GM12891 (cell line): ENCODE measurements around the gene GPC5.
"Not testable (repeated sequence)": the region's sequence is repeated elsewhere in the genome, so short reads cannot be mapped to it uniquely, and the experiment has no call there.

ENCODE experiments used
- DNase-seq: peaks from one replicate; pipeline ENCODE4 v3.0.0; 2011; ENCODE audit warnings: low spot score; ENCODE audit not compliant: insufficient read length
- FAIRE-seq: peaks from 2 replicates; lab custom pipeline; 2011; peaks lifted over from hg19 to GRCh38; lab: Jason Lieb, UNC
- PAX5 ChIP-seq: IDR thresholded peaks from 2 replicates; pipeline ENCODE4 v1.6.1; 2011; ENCODE audit warnings: low read length, moderate library complexity, mild to moderate bottlenecking; ENCODE audit not compliant: insufficient read depth, severe bottlenecking
- POLR2A ChIP-seq: IDR thresholded peaks from 2 replicates; pipeline ENCODE4 v1.6.1; 2011; ENCODE audit warnings: low read depth, low read length, control low read depth
- POLR2AphosphoS5 ChIP-seq: IDR thresholded peaks from 2 replicates; pipeline ENCODE4 v1.6.1; 2011; ENCODE audit warnings: low read depth, low read length, control low read depth
- POU2F2 ChIP-seq: IDR thresholded peaks from 2 replicates; pipeline ENCODE4 v1.6.1; 2011; ENCODE audit warnings: low read depth, mild to moderate bottlenecking, control low read depth, low read length, moderate library complexity
- SPI1 ChIP-seq: IDR thresholded peaks from 2 replicates; pipeline ENCODE4 v1.6.1; 2011; ENCODE audit warnings: low read depth, low read length, control low read depth
- TAF1 ChIP-seq: IDR thresholded peaks from 2 replicates; pipeline ENCODE4 v1.6.1; 2011; ENCODE audit warnings: low read depth, low read length, control low read depth

Gene GPC5

DNA sequence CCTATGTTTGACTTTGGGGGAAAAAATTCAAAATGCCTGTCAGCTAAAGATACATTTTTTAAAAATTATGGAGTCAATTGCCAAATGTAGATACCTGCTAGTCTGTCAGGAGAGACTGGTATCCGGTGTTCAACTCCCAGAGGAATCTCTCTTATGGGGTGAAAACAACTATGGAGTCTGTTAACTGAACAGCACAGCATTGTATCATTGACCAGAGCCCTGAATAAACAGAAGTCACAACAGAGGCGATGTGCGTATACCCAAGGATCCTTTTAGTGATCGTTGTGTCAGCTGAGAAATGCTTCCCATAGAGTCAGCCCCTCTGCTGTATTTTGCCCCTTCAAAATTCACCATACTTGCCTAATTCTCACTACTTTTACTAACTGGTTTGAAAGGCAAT lies 257.3 kb downstream of the GPC5 start:
- DNase-seq: no peak

DNA sequence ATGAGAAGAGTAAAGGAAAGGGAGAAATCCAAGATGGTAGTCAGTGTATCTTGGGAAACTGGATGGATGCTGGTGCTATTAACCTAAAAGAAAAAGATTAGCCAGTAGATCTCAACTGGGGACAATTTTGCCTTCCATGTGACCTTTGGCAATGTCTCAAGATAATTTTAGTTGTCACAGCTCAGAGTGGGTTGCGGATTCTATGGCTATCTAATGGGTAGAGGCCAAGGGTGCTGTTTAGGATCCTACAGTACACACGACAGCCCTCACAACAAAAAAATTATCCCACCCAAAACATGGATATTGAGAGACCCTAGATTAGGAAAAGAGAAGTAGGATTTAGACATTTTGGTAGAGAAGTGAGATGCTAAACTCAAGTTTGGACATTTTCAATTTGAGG lies 258.9 kb downstream of the GPC5 start:
- DNase-seq (no peak), FAIRE-seq (no peak)
- TF ChIP-seq TAF1 (no peak), POLR2AphosphoS5 (no peak), POU2F2 (no peak), SPI1 (no peak), PAX5 (no peak), POLR2A (no peak)

More for the DNA sequence above, 257.3 kb downstream of the GPC5 start:
- no peak for FAIRE-seq
- TF ChIP-seq TAF1: no peak
- TF ChIP-seq POLR2A: no peak
- no peak for TF ChIP-seq POU2F2

DNA sequence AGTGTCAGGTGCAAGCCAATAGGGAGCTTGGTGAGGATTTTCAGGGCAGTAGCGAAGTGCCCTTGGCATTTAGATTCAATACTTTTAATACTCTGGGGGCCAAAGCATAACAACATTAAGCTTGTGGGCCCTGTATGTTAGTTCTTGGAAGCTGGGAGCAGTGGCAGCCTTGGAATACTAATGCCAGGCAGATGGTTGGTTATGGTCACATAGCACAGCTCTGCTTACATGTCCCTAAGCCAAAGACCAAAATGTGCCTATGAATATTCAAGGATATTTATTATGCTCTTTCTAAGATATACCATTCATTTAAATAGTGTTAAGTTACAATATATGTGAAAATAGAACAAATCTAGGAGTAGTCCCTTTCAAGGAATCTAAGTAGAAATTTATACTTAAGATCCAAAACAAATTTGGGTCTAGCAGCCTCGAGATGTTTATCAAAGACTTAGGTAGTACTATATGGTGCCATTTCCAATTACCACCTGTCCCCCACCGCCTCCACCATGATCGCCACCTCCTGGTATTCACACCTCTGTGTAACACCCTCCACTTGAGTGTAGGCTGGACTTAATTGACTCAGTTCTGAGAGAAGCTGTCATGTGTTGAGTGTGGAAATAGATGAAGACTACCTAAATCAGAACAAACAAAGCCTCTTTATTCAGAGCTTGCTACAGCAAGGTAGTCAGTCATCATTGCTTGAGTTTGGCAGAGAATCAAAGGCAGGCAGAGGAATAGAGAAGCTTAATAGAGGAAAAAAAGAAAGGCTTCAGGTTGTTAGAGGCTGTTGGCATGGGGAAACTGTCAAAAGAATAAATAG lies 261.0 kb downstream of the GPC5 start:
- no peak for FAIRE-seq
- DNase-seq: no peak
- TF ChIP-seq POLR2AphosphoS5 (no peak), TAF1 (no peak), PAX5 (no peak)

DNA sequence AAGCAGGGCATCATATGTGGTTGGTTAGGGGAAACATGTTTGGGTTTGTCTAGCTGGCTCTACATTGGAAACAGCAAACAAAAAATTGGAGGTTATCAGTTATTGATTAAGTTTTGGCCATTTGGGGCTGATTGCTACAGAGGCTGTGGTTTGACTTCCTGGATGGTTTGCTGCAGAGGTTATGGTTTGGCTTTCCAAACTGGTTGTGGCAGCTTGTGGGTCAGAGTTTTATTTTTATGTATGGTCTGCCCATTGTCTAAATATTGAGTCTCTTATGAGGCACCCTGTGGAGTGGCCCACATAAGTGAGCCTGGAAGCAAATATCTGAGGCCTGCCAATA lies 261.6 kb downstream of the GPC5 start:
- DNase-seq: no peak
- TF ChIP-seq SPI1 (no peak), TAF1 (no peak), POLR2AphosphoS5 (no peak), PAX5 (no peak), POU2F2 (no peak), POLR2A (no peak)
- no peak for FAIRE-seq

DNA sequence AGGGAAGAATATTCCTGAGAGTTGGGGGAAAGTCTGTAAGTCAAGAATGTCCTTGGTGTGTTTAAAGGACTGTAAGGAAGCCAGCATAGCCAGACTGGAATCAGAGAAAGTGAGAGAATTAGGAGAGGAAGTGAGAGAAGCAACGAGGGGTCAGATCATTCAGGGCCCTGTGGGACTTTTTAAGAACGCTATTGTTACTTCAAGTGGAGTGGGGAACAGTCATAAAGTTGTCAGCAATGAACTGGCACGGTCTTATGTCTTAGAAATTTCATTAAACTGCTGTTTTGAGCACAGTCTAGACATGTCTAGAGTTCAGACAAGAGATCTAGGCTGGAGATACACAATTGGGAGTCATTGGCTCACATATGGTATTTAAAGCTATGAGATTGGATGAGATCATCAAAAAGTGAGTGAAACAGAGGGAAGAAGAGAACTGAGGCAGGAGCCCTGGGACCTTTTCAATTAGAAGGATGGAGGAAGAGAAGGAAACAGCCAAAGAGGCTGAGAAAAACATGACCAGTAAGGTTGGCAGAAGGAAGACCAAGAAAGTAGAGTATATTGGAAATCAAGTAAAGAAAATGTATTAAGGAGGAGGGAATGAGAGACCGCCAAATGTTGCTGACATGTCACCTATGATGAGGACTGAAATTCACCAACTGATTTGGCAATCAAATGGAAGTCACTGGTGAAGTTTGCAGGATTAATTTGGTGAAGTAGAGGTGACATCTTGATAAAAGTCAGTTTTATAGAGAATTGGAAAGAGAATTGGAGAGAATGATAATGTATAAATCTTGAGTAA lies 263.5 kb downstream of the GPC5 start:
- no peak for DNase-seq
- no peak for FAIRE-seq
- TF ChIP-seq POU2F2: no peak
- peak; percentile 94 for TF ChIP-seq SPI1

DNA sequence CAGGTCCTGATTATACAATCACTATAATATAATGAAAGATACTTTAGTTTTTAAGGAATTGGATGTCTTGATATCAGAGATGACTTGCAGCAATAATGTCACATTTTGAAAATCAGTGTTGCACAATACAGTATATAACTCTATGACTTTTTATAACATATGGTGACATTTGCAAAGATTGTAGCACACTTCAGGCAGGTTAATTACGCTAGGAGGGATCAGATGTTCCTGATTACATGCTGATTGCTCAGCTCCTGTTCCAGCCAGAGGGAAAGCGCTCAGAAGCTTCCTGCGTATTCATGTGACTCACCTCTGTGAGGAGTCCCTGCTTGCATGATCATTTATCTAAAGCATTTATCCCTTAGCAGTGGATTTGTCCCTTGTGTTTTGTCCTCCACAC lies 265.6 kb downstream of the GPC5 start:
- no peak for TF ChIP-seq POLR2AphosphoS5
- TF ChIP-seq SPI1: no peak
- TF ChIP-seq PAX5: no peak
- no peak for TF ChIP-seq POU2F2
- TF ChIP-seq TAF1: no peak
- TF ChIP-seq POLR2A: no peak
- no peak for FAIRE-seq
- DNase-seq: no peak

DNA sequence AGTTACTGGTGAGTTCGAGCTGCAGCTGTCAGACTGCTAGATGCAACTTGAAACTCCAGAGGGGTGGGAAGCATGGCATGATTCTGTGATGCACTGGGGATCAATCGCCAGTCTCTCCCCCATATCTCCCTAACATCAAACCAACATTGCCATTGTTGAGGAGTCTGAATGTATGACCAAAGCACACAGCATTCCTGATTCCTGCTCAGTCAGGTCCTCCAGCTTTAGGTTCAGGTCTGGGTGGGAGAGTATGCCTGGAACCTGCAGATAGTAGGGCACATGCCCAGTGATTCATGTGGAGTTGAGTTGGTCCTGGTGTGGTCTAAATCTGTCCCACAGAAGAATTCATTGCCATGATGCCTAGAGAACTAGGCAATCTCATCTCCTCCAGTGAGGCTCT lies 269.1 kb downstream of the GPC5 start:
- DNase-seq (no peak), FAIRE-seq (no peak)
- no peak for TF ChIP-seq POU2F2
- TF ChIP-seq POLR2AphosphoS5: no peak
- TF ChIP-seq POLR2A: no peak
- no peak for TF ChIP-seq SPI1

DNA sequence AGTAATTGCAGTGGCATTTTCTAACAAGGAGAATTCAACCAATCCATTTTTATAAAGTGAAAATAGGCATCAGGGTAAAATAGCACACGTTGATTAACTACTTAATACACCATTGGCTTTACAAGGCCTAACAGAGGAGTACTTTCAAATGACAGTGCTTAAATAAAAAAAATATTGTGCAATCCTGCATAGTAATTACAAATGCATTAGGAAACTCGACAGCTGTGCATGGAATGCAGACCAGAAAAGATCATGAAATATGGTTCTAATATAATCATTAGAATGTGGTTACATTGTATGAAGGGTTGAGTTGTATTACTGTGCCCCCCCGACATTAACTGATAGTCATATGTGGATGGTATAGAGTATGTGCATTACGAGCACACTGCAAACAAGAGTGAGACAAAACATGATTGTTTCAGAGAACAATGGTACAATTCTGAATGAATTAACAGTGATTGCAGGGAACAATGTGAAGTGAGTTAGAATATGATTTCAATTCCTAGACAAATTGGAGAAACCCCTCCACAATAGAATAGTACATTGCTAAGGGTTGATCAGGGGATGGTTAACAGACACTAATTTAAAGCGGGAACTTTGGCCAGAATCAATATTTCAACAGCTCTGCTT lies 270.6 kb downstream of the GPC5 start:
- no peak for TF ChIP-seq PAX5
- no peak for TF ChIP-seq SPI1
- no peak for TF ChIP-seq POLR2AphosphoS5
- TF ChIP-seq TAF1: no peak
- no peak for TF ChIP-seq POU2F2
- TF ChIP-seq POLR2A: no peak
- FAIRE-seq: no peak
- no peak for DNase-seq

DNA sequence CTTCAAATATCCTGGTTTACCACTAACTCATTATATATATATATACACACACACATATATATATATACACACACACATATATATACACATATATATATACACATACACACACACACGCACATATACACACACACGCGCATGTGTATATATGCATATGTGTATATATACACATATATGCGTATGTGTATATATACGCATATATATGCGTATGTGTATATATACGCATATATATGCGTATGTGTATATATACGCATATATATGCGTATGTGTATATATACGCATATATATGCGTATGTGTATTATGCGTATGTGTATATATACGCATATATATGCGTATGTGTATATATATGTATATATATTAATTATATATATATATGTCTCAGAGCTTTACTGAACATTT lies 275.9 kb downstream of the GPC5 start:
- DNase-seq, FAIRE-seq: not testable (repeated sequence)

DNA sequence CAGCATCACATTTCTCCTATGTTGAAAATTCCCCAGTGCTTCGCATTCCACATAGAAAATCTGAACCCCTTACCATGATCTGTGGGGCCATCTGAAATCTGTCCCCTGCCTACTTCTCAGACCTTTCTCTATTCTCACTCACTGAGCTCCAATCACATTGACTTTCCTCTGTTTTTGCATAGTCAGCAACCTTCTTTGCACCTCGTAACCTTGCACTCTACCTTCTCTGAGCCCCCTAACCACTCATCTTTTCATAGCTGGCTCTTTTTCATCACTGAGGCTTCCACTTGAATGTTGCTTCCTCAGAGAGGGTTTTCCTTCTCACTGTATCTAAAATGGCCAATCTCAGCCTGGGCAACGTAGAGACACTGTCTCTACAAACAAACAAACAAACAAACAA lies 286.3 kb downstream of the GPC5 start:
- TF ChIP-seq POU2F2 (no peak), SPI1 (no peak), POLR2AphosphoS5 (no peak), PAX5 (no peak), POLR2A (no peak), TAF1 (no peak)
- DNase-seq (no peak), FAIRE-seq (no peak)

DNA sequence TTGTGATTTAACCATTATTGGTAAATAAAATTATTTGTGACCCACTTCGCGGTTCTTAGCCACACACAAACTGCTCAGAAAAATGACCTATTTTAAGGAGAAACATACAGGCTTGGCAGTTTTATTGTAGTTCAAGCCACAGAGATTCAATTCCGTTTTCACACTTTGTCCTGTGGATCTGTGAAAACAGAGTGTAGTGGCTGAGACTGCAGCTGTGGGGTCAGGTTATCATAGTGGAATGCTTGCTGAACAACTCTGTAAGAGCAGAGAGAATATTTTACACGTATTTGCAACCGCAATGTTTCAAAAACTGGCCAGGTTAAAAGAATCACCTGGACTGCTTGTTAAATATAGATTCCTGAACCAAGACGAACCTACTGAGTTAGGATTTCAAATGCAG lies 292.5 kb downstream of the GPC5 start:
- FAIRE-seq (no peak), DNase-seq (no peak)
- TF ChIP-seq POLR2A (no peak), SPI1 (no peak), POU2F2 (no peak), PAX5 (no peak), POLR2AphosphoS5 (no peak), TAF1 (no peak)
